GM10266 (cell line): ENCODE measurements around the gene UBA1.

Experiments
- DNase-seq: peaks from one replicate; pipeline ENCODE4 v3.0.0; 2012; ENCODE audit errors: extremely low spot score
- TF ChIP-seq, protein P1 (sequence below): IDR thresholded peaks from 2 replicates; pipeline ENCODE4 v1.5.1; 2012; ENCODE audit warnings: mild to moderate bottlenecking, low read depth; ENCODE audit not compliant: control insufficient read depth, insufficient read depth; ENCODE audit errors: missing control alignments

The UBA1 gene

DNA sequence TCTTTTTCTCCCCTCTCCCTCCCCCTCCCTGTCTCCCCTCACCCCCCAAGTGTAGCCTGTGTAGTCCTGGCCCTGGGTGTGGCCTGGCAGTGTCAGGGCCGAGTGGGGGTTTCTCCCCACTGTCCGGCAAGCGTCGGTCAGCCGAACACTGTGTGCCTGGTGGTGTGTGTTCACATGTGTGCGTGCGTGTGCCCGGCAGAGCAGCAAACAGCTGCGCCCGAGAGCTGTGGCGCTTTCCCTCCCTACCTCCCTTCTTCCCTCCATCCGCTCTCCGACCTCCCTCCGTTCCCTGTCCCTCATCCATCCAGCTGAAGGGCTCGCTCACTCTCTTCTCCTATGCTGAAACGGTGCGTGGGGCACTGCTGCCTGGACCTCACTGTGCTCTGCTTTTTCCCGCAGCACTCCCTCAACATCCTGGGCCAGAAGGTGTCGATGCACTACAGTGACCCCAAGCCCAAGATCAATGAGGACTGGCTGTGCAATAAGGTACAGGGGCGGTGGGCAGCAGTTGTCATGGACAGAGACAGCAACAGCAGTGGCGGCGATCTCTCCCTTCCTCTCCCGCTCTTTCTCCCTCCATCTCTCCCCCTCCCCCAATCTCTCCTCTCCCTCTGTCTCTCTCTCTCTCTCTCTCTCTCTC is 17.4 kb upstream of the UBA1 start:
- TF ChIP-seq, protein P1, sequence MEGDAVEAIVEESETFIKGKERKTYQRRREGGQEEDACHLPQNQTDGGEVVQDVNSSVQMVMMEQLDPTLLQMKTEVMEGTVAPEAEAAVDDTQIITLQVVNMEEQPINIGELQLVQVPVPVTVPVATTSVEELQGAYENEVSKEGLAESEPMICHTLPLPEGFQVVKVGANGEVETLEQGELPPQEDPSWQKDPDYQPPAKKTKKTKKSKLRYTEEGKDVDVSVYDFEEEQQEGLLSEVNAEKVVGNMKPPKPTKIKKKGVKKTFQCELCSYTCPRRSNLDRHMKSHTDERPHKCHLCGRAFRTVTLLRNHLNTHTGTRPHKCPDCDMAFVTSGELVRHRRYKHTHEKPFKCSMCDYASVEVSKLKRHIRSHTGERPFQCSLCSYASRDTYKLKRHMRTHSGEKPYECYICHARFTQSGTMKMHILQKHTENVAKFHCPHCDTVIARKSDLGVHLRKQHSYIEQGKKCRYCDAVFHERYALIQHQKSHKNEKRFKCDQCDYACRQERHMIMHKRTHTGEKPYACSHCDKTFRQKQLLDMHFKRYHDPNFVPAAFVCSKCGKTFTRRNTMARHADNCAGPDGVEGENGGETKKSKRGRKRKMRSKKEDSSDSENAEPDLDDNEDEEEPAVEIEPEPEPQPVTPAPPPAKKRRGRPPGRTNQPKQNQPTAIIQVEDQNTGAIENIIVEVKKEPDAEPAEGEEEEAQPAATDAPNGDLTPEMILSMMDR, result no peak
- DNase-seq, result no peak

DNA sequence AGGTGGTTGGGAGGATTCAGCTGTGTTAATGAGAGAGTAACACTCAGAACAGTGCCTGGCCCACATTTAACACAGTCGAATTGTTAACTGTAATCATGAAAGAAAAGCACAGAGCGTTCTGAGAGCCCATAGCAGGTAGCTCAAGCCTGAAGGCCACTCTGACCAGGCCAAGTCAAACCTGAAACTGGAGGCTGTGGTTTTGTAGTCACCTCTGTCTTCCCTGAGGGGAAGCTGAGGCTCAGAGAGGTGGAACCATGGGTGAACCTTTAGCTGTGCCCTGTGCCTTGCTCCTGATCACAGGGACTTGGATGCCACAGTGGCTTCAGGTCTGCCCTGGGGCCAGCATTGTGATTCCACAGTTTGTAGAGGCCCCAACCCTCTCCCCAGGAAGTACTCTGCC is 16.6 kb upstream of the UBA1 start:
- DNase-seq, result no peak
- TF ChIP-seq, protein P1, result no peak

DNA sequence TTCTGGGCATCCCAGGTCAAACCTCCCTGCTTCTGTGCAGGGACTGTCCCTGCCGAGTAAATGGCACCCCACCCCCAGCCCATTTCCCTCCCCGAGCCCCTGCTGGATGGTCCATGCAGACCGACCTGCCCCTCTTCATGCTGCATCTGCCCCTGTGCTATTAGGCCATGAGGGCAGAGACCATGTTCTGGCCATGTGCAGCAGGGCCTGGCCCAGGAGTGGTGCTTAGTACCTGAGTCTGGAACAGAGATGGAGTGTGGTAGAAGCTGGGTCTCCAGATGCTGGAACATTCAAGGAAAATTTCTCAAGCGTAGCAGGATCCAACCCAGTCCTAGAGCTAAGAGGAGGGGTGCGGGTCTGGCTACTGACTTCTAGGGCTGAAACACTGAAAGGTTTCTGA is 15.3 kb upstream of the UBA1 start:
- DNase-seq, result no peak
- TF ChIP-seq, protein P1, result no peak

DNA sequence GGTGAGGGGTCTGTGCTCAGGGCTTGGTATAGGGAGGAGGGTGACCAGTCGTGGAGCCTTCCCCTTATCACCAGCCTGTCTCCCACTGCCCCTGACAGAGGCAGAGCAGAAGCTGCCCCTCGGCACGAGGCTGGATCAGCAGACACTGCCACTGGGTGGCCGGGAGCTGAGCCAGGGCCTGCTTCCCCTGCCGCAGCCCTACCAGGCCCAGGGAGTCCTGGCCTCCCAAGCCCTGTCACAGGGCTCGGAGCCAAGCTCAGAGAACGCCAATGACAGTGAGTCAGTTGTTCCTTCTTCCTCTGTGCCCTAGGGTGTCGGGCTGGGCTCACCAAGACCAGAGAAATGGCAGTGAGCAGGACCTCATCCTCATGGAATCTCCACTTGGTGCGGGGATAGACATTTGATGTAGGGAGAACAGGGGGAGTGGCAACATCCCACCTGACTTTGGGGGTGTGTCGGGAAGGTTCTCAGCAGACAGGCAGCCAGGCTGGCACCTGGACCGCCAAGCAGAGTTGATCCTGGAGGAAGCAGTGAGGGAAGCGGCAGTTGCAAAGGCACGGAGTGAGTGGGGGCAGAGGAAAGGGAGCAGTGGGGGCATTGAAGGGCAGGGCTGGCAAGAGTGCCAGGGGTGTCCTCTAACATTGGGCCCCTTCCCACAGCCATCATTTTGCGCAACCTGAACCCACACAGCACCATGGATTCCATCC is 14.3 kb upstream of the UBA1 start:
- DNase-seq, result no peak
- TF ChIP-seq, protein P1, result no peak

DNA sequence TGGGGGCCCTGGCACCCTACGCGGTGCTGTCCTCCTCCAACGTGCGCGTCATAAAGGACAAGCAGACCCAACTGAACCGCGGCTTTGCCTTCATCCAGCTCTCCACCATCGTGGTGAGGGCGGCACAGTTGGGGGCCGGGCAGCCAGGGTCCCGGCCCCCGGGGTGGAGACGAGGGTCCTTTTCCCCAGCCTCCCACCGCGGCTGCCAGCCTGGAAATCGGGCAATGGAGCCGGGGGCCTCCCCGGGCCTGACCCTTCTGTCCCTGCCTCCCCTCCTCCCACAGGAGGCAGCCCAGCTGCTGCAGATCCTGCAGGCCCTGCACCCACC is 13.7 kb upstream of the UBA1 start:
- no peak for DNase-seq
- TF ChIP-seq, protein P1, result no peak

DNA sequence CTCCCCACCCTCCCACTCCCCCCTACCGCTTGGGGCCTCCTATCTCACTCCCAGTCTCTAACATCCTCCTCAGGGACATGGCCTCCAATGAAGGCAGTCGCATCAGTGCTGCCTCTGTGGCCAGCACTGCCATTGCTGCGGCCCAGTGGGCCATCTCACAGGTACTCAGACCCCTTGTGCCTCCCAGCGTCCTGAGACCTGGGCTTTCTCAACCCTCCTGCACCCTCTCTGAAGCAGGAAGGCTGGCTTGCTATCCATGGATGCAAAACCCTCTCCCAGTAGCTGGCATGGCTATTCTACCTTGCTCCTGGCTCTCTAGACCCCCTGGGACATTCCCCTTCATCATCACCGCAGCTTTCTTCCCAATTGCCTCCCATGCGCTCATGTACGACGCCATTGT is 13.3 kb upstream of the UBA1 start:
- TF ChIP-seq, protein P1, result no peak
- DNase-seq, result no peak

DNA sequence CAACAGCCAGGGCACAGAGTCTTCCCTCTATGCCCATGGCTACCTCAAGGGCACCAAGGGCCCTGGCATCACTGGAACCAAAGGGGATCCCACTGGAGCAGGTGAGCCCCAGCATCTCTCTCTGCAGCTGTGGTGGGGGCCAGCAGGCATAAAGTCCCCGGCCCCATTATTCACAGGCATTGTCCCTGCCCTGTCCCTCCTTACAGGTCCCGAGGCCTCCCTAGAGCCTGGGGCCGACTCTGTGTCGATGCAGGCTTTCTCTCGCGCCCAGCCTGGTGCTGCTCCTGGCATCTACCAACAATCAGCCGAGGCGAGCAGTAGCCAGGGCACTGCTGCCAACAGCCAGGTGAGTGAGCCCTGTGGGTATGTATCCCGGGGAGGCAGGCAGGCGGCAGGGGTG is 12.3 kb upstream of the UBA1 start:
- no peak for DNase-seq

More for the DNA sequence above, 12.3 kb upstream of the UBA1 start:
- TF ChIP-seq, protein P1, result no peak
